NCI-H345 (cell line): Measurements from ENCODE around the gene GSTT2B.
"Not testable (repeated sequence)": the region's sequence is repeated elsewhere in the genome, so short reads cannot be mapped to it uniquely, and the experiment has no call there.

Experiments
- DNase-seq: peaks from one replicate; lab custom pipeline; 2025; lab: John Stamatoyannopoulos, UW

The GSTT2B gene

GRCh38 chr22:23961084-23961771 lies at the start of gene GSTT2B:
GSTT2B (minus strand) TSS chr22:23961195; CDS start chr22:23961131, 64 bp downstream.
- DNase-seq = not testable (repeated sequence)

- no peak for DNase-seq
Observed at GRCh38 chr22:24010018-24010391, 49.0 kb upstream of the GSTT2B start.

- DNase-seq = no peak
Observed at GRCh38 chr22:24009227-24010017, 48.4 kb upstream of the GSTT2B start.

- no peak for DNase-seq
Observed at GRCh38 chr22:24008381-24009226, 47.6 kb upstream of the GSTT2B start.

- no peak for DNase-seq
Observed at GRCh38 chr22:24008022-24008283, 47.0 kb upstream of the GSTT2B start.

- DNase-seq = no peak
Observed at GRCh38 chr22:24007253-24008021, 46.4 kb upstream of the GSTT2B start.

GRCh38 chr22:24006914-24007214 lies 45.9 kb upstream of the GSTT2B start:
- DNase-seq = no peak

GRCh38 chr22:24006207-24006913 lies 45.4 kb upstream of the GSTT2B start:
- no peak for DNase-seq

GRCh38 chr22:24005201-24005600 lies 44.2 kb upstream of the GSTT2B start, which contains the start of gene GSTT4:
GSTT4 (minus strand) TSS chr22:24005453; CDS start chr22:24005356, 97 bp downstream.
- DNase-seq = no peak

- no peak for DNase-seq
Observed at GRCh38 chr22:24003887-24004286, 42.9 kb upstream of the GSTT2B start.

- DNase-seq = no peak
Observed at GRCh38 chr22:24002851-24003250, 41.9 kb upstream of the GSTT2B start.

- no peak for DNase-seq
Observed at GRCh38 chr22:24002272-24002671, 41.3 kb upstream of the GSTT2B start.

- DNase-seq = no peak
Observed at GRCh38 chr22:24001314-24001713, 40.3 kb upstream of the GSTT2B start.

GRCh38 chr22:23999779-24000178 lies 38.8 kb upstream of the GSTT2B start:
- DNase-seq = not testable (repeated sequence)

GRCh38 chr22:23997092-23997491 lies 36.1 kb upstream of the GSTT2B start:
- no peak for DNase-seq

GRCh38 chr22:23993581-23994177 lies 32.7 kb upstream of the GSTT2B start:
- not testable (repeated sequence) for DNase-seq

- DNase-seq = not testable (repeated sequence)
Observed at GRCh38 chr22:23993080-23993479, 32.1 kb upstream of the GSTT2B start.

- not testable (repeated sequence) for DNase-seq
Observed at GRCh38 chr22:23989583-23990244, 28.7 kb upstream of the GSTT2B start.

GRCh38 chr22:23986538-23987178 lies 25.7 kb upstream of the GSTT2B start:
- not testable (repeated sequence) for DNase-seq

- not testable (repeated sequence) for DNase-seq
Observed at GRCh38 chr22:23986089-23986488, 25.1 kb upstream of the GSTT2B start.
